ENCODE results near the gene CCR6.

The CCR6 gene

DNA sequence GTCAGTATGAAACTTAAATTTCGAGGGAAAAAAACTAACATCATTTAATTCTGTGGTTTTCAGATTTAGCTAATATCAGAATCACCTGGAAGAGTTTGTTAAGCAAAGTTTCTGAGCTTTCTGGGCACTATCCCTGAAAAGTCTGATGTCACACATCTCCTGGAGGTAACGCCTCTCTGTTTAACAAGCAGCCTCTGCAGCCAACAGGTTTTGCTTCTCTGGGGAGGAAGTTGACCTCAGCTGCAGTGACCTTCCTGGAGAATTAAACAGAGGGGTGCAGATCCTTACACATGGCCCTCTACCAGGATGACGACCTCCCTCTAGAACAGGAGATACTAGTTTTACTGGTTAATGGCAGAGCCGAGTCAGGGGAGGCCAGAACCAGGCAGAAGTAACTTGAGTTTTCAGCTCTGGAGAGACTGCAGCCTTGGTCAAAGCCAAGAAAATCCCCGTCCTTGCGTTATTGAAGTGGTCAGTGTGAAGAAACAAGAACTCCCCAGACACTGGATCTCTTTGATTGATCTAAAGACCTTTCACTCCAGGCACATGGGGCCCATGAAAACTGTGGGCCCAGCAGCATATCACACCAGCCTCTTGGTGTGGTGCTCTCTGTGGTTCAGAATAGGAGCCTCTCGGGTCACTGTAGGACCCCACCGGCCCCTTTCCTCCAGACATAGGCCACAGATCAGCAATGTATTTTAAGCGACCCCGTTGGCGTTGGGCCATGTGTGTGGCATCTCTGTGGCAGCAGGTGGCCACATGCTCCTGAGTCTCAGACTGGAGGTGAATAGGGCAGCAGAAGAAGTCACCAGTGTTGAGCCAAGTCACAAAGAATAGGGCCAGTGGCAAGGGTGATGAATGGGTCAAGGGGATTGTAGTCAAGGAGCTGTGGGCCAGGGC is 33.4 kb upstream of the CCR6 start:
- TF ChIP-seq, protein P1, sequence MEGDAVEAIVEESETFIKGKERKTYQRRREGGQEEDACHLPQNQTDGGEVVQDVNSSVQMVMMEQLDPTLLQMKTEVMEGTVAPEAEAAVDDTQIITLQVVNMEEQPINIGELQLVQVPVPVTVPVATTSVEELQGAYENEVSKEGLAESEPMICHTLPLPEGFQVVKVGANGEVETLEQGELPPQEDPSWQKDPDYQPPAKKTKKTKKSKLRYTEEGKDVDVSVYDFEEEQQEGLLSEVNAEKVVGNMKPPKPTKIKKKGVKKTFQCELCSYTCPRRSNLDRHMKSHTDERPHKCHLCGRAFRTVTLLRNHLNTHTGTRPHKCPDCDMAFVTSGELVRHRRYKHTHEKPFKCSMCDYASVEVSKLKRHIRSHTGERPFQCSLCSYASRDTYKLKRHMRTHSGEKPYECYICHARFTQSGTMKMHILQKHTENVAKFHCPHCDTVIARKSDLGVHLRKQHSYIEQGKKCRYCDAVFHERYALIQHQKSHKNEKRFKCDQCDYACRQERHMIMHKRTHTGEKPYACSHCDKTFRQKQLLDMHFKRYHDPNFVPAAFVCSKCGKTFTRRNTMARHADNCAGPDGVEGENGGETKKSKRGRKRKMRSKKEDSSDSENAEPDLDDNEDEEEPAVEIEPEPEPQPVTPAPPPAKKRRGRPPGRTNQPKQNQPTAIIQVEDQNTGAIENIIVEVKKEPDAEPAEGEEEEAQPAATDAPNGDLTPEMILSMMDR (IDR thresholded peaks at IDR 0.05; ENCODE audit: low read depth, low read length), result no peak
- no peak for DNase-seq (ENCODE audit: low read depth in 2 of 2)
- H3K4me3 ChIP-seq (replicated peaks in 1 of 2; ENCODE audit: low read depth in 2 of 2, low read length in 2 of 2), result no peak overlapping the region

DNA sequence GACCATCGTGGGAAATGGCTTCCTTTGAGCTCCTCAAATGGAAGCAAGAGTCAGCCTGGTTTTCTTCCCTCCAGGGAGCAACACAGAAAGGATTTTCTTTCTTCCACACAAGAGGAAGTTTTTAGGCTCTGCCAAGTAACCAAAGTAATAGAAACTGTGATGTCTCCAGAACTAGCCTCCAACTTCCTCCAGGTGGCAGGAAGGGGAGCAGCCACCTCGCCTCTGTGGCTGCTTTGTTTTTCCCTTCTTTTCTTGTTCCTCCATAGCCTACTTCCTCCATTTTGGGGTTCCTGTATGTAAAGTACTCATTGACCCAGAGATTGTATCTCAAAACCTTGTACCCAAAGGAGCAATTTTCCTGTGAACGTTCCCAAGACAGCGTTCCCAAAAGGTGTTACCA is 32.7 kb upstream of the CCR6 start:
- TF ChIP-seq, protein P1 (IDR thresholded peaks at IDR 0.05; ENCODE audit: low read depth, low read length), result no peak
- DNase-seq (ENCODE audit: low read depth in 2 of 2), result no peak
- no peak overlapping the region for H3K4me3 ChIP-seq (replicated peaks in 1 of 2; ENCODE audit: low read depth in 2 of 2, low read length in 2 of 2)

DNA sequence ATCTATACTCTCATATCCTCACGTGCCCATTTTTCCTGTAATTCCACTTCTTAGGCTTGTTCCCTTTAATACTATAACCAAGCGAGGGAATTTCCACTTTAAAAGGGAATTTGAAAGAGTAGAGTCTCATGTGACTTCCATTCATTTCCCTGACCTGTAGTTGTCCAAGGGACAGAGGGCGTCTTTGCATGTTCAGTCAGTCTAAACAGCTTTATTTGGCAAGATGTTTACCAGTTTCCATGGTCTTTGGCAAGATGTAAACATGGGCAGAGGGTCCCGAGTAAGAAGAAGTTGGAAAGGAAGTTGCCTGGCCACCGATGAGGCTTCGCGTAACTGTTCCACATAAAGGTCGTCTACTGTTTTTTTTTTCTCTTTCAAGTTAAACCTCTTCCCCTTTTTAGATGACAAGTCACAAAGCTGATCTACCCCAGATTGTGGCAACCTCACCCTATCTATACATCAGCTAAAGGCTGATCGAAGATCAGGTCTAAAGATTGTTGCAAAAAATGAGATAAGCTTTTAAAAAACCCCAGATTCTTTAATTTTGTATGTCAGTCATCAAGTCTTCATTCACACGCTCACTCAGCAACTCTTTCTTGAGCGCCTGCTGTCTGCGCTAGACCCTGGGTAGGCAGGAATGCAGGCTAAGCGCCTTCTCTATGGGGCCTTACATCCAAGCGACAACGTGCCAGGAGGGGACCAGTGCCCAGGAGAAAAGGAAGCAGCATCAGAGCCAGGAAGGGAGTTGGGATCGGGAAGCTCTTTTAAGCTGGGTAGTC is 31.7 kb upstream of the CCR6 start:
- TF ChIP-seq, protein P1 (IDR thresholded peaks at IDR 0.05; ENCODE audit: low read depth, low read length), result no peak
- DNase-seq (ENCODE audit: low read depth in 2 of 2), result no peak
- no peak overlapping the region for H3K4me3 ChIP-seq (replicated peaks in 1 of 2; ENCODE audit: low read depth in 2 of 2, low read length in 2 of 2)

DNA sequence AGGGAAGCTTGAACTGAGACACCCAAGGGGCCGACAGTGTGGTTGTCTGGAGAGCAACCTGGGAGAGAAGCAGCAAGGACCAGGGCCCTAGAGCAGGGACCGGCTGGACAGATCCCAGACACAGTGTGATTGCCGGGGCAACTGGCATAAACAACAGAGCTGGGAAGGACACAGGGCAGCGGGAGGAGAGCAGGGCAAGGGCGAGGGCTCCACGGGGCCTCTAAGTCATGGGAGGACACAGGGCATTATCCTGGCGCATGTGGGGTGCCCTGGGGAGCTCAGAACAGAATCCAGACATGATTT is 31.1 kb upstream of the CCR6 start:
- TF ChIP-seq, protein P1 (IDR thresholded peaks at IDR 0.05; ENCODE audit: low read depth, low read length), result no peak
- no peak for DNase-seq (ENCODE audit: low read depth in 2 of 2)
- no peak overlapping the region for H3K4me3 ChIP-seq (replicated peaks in 1 of 2; ENCODE audit: low read depth in 2 of 2, low read length in 2 of 2)

DNA sequence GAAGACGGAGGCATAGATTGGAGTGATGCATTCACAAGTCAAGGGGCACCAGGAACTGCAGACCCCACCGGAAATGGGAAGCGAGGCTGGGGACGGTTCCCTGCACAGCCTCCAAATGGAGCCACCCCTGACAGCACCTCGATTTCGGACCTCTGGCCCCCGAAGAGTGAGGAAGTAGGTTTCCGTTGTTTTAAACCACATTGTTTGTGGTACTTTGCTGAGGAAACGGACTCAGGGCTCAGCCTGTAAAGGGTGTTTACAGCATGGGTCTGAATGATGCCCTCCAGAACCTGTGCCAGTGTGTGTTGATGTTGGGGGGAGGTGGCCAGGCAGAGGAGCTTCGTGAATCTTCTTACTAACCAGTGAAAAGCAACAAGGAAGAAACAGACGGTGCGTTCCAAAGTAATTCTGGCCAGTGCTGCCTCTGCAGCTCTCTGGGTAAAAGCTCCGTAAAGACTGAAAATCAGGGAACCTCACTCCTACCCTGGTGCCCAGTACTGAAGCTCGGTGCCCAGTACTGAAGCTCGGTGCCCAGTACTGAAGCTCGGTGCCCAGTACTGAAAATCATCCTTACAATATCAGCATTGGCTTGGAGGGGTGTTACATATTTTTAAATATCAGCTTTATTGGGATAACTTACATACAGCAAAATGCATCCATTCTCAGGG is 30.1 kb upstream of the CCR6 start:
- TF ChIP-seq, protein P1 (IDR thresholded peaks at IDR 0.05; ENCODE audit: low read depth, low read length), result no peak
- no peak overlapping the region for H3K4me3 ChIP-seq (replicated peaks in 1 of 2; ENCODE audit: low read depth in 2 of 2, low read length in 2 of 2)
- no peak for DNase-seq (ENCODE audit: low read depth in 2 of 2)

DNA sequence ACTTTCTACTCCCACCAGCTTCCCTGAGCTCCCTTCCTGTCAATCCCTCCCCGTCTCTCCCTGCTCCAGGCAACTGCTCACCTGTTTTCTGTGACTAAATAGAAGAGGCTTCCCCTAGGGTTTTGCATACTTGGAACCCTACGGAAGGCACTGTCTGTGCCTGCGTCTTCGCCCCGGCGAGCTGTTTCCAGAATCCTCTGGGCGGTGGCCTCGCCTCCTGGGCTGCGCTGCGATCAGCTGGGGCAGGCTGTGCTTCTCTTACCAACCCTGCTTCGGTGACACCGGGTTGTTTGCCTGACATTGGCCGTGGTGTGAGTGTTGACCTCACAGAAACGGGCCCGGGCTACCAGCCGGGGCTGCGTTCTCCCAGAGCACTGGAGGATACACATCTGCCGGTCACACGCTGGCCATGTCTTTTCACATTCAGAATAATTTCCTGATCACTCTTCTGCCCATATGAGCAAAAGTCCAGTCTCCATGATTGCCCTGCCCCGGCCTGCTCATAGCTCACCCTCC is 29.4 kb upstream of the CCR6 start:
- H3K4me3 ChIP-seq (replicated peaks in 1 of 2; ENCODE audit: low read depth in 2 of 2, low read length in 2 of 2), result no peak overlapping the region
- TF ChIP-seq, protein P1 (IDR thresholded peaks at IDR 0.05; ENCODE audit: low read depth, low read length), result no peak
- DNase-seq (ENCODE audit: low read depth in 2 of 2), result no peak
